GM21390 (cell line): ENCODE data around the gene FMNL3.
"Not testable (repeated sequence)": the region's sequence is repeated elsewhere in the genome, so short reads cannot be mapped to it uniquely, and the experiment has no call there.

Experiments
- ATAC-seq: cut with Tn5 transposase; IDR thresholded peaks from one replicate; pipeline ENCODE4 v1.9.1; 2021; ENCODE audit not compliant: unreplicated experiment

FMNL3 gene, protein sequence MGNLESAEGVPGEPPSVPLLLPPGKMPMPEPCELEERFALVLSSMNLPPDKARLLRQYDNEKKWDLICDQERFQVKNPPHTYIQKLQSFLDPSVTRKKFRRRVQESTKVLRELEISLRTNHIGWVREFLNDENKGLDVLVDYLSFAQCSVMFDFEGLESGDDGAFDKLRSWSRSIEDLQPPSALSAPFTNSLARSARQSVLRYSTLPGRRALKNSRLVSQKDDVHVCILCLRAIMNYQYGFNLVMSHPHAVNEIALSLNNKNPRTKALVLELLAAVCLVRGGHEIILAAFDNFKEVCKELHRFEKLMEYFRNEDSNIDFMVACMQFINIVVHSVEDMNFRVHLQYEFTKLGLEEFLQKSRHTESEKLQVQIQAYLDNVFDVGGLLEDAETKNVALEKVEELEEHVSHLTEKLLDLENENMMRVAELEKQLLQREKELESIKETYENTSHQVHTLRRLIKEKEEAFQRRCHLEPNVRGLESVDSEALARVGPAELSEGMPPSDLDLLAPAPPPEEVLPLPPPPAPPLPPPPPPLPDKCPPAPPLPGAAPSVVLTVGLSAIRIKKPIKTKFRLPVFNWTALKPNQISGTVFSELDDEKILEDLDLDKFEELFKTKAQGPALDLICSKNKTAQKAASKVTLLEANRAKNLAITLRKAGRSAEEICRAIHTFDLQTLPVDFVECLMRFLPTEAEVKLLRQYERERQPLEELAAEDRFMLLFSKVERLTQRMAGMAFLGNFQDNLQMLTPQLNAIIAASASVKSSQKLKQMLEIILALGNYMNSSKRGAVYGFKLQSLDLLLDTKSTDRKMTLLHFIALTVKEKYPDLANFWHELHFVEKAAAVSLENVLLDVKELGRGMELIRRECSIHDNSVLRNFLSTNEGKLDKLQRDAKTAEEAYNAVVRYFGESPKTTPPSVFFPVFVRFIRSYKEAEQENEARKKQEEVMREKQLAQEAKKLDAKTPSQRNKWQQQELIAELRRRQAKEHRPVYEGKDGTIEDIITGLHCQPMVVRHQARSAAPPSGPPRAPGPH

DNA sequence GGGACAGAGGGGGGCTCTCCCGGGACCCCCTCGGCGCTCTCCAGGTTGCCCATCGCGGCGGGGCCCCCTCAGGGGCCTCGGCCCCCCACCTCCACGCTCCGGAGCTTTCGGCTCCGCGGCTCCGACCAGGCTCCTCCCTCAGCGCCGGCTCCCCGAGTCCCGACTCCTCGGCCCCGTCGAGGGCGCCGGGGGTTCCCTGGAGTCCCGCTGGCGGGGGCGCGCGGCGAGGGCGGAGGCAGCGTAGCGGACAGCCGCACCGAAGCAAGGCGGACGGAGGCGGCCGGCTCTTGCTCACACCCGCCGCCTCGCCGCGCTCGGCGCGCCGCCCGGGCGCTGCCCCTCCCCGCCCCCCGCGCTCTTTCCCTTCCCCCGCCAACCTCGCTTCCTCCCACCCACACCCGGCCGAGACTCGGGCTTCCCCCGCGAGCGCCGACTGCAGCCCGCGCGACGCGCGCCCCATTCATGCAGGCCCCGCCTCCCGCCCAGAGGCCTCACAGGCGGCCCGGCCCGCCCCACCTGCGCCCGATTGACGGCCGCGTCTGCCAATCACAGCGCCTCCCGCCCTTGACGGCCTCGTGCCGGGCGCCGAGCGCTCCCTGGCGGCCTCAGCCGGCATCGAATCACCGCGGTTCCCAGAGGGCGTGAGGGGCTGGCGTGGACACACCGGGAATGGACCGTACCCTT is at the start of gene FMNL3:
Gene FMNL3, minus strand, starts transcription at position 278 of the 684 bp plus-strand sequence. Its CDS starts 225 bp downstream, at position 53.
- ATAC-seq = peak; percentile 82

DNA sequence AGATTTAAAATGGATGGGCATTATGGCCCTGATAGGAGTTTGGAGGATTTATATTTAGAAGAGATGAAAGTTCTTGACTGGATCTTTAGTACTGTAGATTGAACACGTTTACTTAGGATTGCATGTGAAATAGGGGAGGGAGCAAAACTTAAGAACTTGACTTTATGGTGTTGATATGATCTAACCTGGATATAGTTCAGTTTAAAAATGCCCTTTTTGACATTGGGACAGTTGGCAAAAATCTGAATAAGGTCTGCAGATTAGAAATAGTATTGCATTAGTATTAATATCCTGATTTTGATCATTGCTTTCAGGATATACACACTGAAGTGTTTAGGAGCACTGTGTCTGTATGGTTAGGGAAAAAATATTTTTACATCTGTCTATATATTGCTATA is 43.8 kb upstream of the FMNL3 start:
- ATAC-seq = no peak

DNA sequence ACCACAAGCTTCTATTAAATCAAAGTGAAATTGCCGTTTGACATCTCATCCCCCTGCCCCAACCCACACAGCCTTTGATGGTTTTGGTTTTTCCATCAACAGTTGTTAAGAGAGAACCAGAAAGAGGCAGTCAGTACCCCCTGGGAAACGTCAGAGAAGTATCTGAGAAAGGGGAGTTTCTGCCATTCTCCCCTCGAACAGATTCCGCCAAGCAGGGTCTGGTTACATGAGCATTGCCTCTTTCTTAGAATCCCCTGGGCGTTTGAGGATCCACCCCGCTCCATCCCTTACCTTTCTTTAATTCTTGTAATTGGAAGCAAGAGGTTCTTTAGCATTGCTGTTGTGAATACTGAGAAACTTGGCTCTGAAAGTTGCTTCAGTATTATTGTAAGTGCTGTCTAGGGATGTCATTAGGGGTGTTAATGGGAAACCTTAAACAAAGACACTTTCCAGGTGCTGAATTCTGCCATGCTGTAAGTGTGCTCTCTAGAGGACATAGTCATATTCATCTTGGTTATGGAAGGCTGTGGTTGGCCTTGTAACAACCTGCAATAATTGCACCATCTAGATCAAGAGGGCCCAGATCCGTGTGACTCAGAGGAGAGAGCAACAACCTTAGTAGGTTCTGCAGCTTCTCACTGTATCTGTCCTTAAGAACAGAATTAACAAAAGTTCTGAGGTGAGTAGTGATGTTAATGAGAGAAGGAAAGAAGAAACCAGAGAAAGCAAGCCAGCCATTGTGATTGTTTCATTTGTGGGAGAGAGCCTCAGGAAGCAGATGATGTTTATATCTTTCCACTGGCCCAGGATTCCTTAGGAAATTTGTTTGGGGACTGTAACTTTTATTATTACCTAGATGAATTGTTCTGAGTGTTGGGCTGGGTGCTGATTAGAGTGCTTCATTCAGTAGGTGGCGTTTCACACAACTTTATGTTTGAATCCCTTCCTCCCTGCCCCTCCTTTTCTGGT is 43.1 kb upstream of the FMNL3 start:
- ATAC-seq = peak; percentile 47

DNA sequence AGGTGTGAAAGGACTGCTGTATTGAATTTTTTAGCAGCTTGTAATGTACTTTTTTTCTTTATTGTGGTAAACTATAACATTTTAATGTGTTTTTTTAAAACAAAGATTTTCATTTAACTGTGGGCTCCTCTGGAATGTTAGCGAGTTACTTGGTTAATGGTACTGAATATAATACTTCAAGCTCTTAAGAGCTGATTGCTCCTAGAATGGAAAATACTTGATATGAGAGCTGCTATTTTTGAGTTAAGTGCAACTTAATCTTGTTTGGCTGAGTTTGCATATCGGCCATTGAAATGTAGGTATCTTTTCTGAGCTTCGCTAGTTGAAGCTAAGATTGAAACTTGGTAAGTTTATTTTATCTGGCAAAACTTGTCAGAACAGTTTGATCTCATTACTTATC is 41.6 kb upstream of the FMNL3 start:
- ATAC-seq = no peak

DNA sequence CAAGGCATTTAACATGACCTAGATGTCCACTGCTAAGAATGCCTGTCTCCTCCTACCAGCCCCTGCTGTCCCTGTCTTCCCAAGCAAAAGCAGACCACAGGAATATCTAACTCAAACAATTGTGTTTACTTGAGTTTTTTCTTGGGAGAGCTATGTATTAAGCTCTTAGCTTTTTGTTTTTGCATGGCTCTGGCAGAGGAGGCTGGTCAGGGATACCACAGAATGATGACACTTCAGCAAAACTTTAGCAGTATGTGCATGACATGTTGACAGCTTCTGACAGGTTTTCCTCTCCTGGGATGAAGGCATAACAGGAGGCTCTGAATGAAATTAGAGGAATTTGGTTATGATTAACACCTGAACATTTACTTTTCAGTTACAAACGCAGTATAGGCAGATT is 41.1 kb upstream of the FMNL3 start:
- ATAC-seq = no peak

DNA sequence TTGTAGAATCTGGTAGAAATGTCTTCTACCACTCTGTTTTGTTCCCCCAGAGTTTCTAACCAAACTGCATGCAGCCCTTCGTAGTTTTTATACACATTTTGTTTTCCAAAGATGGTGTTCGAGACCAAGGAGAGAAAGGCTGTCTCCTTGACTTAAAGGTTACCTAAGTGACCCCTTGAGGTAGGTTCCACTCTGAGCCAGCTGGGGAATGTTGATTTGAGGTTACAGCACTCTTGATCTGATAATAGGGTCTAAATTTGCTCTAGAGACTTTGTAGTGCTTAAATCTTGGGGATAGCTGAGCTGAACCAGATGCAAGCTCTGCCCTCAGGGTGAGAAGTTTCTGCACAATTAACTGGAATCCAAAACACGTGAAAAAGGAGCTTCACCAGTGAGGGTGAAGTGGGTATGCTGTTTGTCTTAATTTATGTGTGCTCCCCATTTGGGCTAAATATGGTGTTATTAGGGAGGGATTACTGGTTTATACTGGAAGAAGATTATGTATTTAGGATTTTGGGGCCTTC is 37.2 kb upstream of the FMNL3 start:
- no peak for ATAC-seq

DNA sequence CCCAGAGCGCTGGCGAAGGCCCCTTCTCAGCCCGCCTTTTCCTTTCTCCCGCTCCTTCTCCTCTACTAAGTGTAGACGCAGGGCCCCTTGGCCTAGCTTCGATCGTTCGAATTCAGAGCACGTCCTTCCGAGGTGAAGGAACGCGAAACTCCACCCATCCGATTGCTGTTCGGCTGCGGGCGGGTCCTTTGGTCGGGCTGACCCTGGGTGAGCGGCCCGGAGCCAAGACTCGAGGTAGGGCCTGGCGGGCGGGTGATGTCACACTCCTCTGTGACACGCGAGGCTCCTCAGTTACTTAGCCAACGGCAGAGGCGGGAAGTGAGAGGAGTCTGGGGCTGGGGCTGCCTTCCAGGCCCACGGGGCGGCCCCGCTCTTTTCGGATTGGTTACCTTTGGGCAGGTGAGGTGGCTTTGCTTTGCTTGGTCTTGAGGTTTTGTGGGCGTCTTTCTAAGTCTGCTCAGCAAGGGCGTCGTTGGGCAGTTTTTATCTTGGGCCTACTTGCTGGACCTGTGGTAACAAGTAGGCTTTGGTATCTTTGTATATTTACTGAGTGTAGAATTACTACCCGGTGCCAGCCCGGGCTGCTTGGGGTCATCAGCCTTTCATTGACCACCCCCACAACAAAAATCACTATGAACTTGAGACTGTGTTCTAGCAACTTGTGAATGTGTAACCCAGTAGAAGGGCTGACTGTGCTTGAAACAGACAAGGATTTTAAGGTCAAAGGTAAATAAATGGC is 34.8 kb upstream of the FMNL3 start:
- peak; percentile 56 for ATAC-seq

DNA sequence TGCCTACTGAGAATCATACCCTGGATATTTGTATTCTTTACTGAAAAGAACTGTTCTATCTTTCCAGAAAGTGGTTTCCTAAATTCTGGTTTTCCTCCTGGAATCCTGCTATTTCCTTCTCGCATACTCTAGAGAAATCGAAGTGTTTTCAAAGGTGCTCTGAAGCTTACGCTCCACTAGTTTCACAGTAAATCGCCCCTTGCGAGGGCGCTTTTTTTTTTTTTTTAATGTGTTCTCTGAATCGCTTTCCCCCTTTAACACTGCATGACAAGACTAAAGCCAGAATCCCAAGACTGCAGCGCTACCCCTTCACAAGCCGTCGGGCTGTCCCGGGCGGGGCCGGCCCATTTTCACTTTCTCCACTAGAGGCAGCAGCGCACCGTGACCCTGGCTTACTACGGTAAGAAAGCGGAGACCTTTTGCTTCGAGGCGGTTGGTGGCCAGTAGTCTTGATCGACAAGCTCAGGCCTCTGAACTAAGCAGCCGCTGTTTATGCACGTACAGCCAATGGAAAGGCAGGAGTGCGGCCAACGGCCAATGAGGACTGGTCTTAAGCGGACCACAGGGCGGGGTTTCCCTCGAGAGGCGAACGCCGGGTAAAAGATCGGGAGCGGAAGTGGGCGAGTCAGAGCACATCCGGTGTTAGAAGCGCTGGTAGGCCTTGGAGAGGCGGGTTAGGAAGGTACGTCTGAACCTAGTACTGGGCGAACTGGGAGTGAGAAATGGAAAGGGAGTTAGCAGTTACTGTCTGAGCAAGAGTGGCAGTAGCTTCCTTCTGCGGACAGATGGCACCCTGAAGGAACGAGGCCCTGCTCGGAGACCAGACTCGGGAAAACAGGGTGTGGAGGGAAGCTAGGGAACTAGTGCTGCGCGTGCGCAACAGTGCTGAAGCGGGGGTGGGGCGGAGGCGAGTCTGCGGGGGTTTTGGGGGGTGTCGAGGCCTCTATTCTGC is 34.0 kb upstream of the FMNL3 start, which contains the start of gene TMBIM6:
Gene TMBIM6, plus strand, starts transcription at position 628 of the 952 bp plus-strand sequence. CDS start 10,937 bp downstream, outside the sequence.
- ATAC-seq = peak; percentile 96

DNA sequence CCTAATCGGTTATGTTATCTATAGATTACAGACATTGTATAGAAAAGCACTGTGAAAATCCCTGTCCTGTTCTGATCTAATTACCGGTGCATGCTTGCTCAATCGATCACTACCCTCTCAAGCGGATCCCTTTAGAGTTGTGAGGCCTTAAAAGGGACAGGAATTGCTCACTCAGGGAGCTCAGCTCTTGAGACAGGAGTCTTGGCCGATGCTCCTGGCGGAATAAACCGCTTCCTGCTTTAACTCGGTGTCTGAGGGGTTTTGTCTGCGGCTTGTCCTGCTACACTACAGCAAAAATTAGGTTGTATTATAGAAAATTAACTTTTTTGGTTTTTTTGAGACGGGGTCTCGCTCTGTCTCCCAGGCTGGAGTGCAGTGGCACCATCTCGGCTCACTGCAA is 33.1 kb upstream of the FMNL3 start:
- not testable (repeated sequence) for ATAC-seq

DNA sequence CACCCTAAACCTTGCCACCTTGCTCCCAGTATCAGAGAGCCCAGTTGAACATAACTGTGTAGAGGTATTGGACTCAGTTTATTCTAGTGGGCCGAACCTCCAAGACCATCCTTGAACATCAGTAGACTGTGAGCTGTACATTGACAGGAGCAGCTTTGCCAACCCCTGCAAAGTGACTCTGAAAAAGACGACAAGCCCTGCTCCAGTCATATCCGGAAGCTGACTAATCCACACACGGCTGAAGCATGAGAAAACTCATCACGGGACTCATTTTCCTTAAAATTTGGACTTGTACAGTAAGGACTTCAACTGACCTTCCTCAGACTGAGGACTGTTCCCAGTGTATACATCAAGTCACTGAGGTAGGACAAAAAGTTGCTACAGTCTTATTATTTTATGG is 31.5 kb upstream of the FMNL3 start:
- not testable (repeated sequence) for ATAC-seq

DNA sequence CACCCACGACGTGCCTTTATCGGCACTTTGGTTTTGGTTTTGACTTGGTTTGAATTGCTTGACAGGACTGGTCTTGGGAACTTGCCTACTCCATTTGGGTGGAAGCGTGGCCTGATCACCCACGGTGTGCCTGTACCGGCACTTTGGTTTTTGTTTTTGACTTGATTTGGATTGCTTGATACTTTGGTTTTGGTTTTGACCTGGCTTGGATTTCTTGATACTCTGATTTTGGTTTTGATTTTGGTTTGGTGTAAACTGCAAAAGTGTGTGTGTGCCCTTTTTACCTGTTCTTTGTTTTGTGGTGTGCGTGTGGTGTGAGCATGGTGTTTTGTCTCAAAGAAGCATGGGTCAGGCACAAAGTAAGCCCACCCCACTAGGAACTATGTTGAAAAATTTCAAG is 27.7 kb upstream of the FMNL3 start:
- not testable (repeated sequence) for ATAC-seq

DNA sequence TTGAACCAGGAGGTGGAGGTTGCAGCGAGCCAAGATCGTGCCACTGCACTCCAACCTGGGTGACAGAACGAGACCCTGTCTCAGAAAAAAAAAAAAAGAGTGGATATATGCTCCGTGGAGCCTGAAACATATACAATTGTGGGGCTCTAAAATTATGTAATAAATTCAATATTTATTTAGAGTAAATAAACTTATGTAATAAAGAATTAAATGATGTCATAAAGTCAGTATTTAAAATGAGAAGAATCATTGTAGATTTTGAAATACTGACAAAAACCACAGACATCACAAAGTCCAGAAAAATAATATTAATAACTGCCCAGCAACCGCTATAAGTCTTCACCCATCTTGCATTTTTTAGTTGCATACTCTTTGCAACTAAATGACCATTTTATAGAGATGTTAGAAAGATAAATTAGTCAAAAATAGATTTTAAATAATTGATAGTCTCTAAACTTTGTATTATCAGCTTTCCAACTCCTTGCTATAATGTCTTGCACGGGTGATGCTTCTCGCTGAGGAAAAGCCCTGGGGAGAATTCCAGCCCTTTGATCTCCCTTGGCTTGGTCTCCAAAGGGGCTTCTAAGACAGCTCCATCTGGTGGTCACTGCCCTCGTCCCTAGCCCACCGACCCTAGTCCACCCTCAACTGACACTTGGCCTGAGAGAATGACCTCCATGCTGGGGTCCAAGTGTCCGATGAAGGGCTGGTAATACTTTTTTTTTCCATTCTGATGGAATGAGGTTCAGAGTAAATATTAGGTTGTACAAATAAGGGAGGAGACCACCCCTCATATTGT is 26.2 kb upstream of the FMNL3 start:
- no peak for ATAC-seq

DNA sequence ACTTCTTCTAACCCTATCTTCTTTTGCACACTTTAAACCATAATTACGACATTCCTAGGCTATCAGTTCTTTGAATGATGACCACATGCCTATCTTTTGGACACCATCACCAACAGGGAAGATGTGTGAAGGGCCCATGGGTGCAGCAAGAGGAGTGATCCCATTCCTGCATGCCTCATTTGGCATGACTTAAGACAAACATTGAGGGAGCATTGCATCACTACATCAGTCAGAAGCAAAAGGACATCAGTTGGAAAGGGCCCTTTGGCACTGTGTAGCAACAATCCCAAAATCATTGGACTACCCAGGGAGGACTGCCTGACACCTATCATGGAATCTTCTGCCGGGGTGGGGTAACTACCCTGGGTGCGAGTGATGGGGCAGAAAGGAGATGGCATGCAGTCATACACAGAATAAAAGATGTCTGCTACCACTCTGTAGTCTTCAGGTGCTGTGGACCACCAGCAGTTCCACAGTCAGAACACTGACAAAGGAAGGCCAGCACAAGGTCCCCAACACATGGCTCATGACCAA is 23.4 kb upstream of the FMNL3 start:
- no peak for ATAC-seq

DNA sequence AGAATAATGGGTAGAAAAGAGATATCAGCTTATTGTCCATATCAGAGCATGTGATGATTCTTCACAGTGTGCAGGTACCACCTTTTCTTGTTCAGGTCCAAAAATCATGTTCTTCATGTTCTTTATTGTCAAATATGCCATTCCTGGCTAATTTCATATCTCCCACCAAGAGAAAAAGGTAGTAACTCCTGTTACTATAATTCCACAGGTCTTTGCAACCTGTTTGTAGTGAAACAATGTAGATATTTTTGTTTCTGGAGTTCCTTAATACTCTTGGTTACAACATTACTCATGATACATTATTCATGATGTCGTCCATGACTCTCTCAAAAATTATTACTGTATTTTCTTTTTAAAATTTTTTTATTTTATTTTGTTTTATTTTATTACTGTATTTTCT is 22.8 kb upstream of the FMNL3 start:
- ATAC-seq = no peak

DNA sequence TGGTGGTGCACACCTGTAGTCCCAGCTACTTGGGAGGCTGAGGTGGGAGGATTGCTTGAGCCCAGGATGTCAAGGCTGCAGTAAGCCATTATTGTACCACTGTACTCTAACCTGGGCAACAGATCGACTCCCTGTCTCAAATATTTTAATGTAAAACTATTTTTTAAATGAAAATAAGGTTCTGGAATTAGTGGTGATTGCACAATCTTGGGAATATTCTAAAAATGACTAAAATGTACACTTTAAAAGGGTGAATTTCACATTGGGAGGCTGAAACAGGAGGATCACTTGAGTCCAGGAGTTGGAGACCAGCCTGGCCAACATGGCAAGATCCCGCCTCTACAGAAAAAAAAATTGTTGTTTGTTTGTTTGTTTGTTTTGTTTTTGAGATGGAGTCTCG is 21.2 kb upstream of the FMNL3 start:
- no peak for ATAC-seq

DNA sequence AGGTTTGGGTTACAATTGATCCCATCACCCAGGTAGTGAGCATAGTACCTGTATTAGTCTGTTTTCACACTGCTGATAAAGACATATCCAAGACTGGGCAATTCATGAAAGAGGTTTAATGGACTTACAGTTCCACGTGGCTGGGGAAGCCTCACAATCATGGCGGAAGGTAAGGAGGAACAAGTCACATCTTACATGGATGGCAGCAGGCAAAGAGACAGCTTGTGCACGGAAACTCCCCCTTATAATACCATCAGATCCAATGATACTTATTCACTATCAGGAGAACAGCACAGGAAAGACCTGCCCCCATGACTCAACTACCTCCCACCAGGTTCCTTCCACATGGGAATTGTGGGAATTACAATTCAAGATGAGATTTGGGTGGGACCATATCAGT is 14.2 kb upstream of the FMNL3 start:
- ATAC-seq = not testable (repeated sequence)

DNA sequence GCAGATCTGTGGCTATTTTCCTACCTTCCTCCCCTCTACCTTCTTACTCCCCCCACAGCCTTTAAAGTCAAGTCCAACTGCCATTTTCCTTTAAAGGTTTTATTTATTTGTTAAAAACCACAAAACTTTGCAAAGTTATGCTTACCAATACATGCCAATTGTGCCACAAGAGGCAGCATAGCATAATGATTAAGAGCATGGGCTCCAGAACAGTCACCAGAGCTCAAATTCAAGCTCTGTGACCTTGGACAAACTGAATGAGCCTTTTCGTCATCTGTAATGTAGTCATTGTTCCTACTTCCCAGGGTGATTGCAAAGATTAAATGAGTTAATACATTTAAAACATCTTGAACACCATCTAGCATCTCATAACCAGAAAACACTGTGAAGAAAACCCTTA is 13.0 kb upstream of the FMNL3 start:
- no peak for ATAC-seq
